ENCODE results near the gene SORD.
"Not testable (repeated sequence)": the region's sequence is repeated elsewhere in the genome, so short reads cannot be mapped to it uniquely, and the experiment has no call there.

SORD gene

DNA sequence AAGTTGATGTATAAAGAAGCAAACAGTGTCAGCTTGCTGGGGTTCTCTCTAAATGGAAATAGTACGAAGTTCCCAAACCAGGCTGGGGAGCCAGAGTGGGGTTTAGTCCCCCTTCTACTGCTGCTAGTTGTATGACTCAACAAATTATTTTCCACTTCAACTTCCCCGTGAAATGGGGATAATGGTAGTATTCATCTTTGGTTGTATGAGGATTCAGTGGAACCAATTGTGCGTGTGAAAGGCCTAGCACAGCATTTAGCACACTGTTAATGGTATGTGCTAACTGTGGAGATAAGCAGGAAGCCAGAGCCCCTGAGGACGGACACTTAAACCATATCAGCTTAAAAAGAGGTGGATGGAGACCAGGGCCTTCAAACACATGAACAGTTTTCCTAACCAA is 4.2 kb downstream of the SORD start:
- peaks cover 6% of the 10 kb centered on the region for H3K4me1 ChIP-seq (ENCODE audit: control insufficient read depth, insufficient read depth, low read length)
- H3K36me3 ChIP-seq (ENCODE audit: control insufficient read depth, insufficient read depth, low read length) = peaks cover 2% of the 10 kb centered on the region
- H3K9ac ChIP-seq (ENCODE audit: low read depth, low read length) = no peak overlapping the region
- H3K4me3 ChIP-seq (ENCODE audit: low read depth, low read length) = no peak overlapping the region
- H3K9me3 ChIP-seq (ENCODE audit: control insufficient read depth, insufficient read depth, low read length) = peaks cover 3% of the 10 kb centered on the region
- H3K27me3 ChIP-seq (ENCODE audit: control insufficient read depth, insufficient read depth, low read length) = no peaks in the 10 kb centered on the region

DNA sequence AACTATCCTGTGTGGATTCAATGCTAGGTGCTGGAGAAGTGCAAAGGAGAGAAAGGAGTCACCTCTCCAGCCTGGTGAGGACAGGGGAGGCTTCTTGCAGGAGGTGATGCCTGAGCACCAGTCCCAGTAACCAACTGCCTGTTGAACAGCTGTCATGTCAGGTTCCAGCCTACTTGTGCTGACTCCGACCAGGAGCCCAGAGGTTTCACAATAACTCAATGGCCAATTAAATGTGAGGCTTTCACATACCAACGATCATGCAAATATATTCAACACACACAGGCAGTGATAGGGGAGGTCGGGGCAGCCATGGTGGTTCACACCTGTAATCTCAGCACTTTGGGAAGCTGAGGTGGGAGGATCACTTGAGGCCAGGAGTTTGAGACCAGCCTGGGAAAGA is 7.7 kb downstream of the SORD start:
- H3K27me3 ChIP-seq (ENCODE audit: control insufficient read depth, insufficient read depth, low read length) = no peaks in the 10 kb centered on the region

DNA sequence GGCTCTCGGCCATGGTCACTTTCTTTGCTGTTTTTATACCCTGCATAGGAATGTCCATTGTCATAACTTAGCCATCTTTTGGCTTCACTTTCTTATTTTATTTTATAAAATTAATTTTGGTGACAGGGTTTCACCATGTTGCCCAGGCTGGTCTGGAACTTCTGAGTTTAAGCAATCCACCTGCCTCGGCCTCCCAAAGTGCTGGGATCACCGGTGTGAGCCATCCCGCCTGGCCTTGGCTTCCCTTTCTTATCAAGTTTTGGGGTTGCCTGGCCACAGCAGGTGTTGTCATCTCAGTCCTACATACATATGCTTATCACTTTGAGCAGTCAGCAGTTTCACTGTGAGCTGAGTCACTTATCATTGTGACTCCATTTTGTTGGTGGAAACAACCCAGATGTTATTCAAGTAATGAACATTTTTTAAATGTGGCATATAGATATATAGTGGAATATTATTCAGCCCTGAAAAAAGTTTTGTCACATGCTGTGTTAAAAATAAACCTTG is 8.6 kb downstream of the SORD start:
- not testable (repeated sequence) for H3K27me3 ChIP-seq (ENCODE audit: control insufficient read depth, insufficient read depth, low read length); H3K4me3 ChIP-seq (ENCODE audit: low read depth, low read length); H3K9ac ChIP-seq (ENCODE audit: low read depth, low read length); H3K36me3 ChIP-seq (ENCODE audit: control insufficient read depth, insufficient read depth, low read length); H3K4me1 ChIP-seq (ENCODE audit: control insufficient read depth, insufficient read depth, low read length); H3K9me3 ChIP-seq (ENCODE audit: control insufficient read depth, insufficient read depth, low read length)

More for the DNA sequence above, 7.7 kb downstream of the SORD start:
- H3K4me1 ChIP-seq (ENCODE audit: control insufficient read depth, insufficient read depth, low read length) = no peaks in the 10 kb centered on the region
- H3K36me3 ChIP-seq (ENCODE audit: control insufficient read depth, insufficient read depth, low read length) = peaks cover 2% of the 10 kb centered on the region
- no peak overlapping the region for H3K9ac ChIP-seq (ENCODE audit: low read depth, low read length)
- H3K4me3 ChIP-seq (ENCODE audit: low read depth, low read length) = no peak overlapping the region
- peaks cover 3% of the 10 kb centered on the region for H3K9me3 ChIP-seq (ENCODE audit: control insufficient read depth, insufficient read depth, low read length)

DNA sequence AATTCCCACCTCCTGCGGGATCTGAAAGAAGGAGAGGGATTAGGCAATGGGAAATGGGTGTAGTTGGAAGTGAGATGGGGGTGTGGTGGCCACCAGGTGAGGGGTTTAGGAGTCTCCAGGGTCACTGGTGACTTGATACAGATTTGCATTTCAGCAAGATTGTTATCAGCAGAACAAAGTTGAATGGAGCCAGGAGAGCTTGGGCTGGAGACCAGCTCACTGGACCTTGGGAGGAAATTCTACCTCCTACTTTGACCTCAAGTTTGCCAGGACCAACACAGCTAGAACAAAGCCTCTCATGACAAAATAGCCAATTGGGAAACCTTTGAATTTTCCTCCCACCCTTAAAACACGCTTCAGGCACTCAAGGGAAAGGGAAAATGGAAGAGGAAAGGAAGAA is 9.5 kb downstream of the SORD start:
- H3K4me3 ChIP-seq (ENCODE audit: low read depth, low read length); H3K4me1 ChIP-seq (ENCODE audit: control insufficient read depth, insufficient read depth, low read length); H3K9me3 ChIP-seq (ENCODE audit: control insufficient read depth, insufficient read depth, low read length); H3K36me3 ChIP-seq (ENCODE audit: control insufficient read depth, insufficient read depth, low read length); H3K27me3 ChIP-seq (ENCODE audit: control insufficient read depth, insufficient read depth, low read length); H3K9ac ChIP-seq (ENCODE audit: low read depth, low read length): not testable (repeated sequence)

DNA sequence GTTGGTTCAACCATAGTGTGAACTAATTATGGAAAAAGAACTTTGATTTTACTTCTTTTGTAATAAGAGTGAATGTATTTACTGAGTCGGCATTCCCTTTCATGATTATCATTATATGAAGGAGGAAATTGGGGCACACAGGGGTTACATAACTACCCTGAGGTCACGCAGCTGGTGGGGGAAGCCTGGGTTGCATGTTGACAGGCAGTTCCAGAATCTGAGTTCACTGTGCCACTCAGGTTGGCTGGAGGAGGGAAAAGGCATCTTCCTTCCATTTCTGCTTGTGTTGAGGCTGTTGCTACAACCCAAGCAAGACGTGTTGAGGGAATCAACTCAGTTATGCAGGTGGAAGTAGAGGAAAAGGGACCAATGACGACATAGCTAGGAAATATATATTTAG is 11.1 kb downstream of the SORD start:
- not testable (repeated sequence) for H3K27me3 ChIP-seq (ENCODE audit: control insufficient read depth, insufficient read depth, low read length); H3K9me3 ChIP-seq (ENCODE audit: control insufficient read depth, insufficient read depth, low read length); H3K4me1 ChIP-seq (ENCODE audit: control insufficient read depth, insufficient read depth, low read length); H3K36me3 ChIP-seq (ENCODE audit: control insufficient read depth, insufficient read depth, low read length); H3K4me3 ChIP-seq (ENCODE audit: low read depth, low read length); H3K9ac ChIP-seq (ENCODE audit: low read depth, low read length)

DNA sequence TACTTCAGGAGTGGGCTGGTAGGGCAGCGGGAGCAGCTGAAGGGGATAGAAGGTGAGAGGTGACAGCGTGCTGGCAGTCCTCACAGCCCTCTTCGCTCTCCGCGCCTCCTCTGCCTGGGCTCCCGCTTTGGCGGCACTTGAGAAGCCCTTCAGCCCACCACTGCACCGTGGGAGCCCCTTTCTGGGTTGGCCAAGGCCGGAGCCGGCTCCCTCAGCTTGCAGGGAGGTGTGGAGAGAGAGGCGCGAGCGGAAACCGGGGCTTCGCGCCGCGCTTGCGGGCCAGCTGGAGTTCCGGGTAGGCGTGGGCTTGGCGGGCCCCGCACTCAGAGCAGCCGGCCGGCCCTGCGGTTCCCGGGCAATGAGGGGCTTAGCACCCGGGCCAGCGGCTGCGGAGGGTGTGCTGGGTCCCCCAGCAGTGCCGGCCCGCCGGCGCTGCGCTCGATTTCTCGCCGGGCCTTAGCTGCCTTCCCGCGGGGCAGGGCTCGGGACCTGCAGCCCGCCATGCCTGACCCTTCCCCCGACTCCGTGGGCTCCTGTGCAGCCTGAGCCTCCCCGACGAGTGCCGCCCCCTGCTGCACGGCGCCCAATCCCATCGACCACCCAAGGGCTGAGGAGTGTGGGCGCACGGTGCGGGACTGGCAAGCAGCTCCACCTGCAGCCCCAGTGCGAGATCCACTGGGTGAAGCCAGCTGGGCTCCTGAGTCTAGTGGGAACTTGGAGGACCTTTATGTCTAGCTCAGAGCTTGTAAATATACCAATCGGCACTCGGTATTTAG is 11.8 kb downstream of the SORD start:
- not testable (repeated sequence) for H3K9ac ChIP-seq (ENCODE audit: low read depth, low read length); H3K9me3 ChIP-seq (ENCODE audit: control insufficient read depth, insufficient read depth, low read length); H3K4me1 ChIP-seq (ENCODE audit: control insufficient read depth, insufficient read depth, low read length); H3K27me3 ChIP-seq (ENCODE audit: control insufficient read depth, insufficient read depth, low read length); H3K4me3 ChIP-seq (ENCODE audit: low read depth, low read length); H3K36me3 ChIP-seq (ENCODE audit: control insufficient read depth, insufficient read depth, low read length)

DNA sequence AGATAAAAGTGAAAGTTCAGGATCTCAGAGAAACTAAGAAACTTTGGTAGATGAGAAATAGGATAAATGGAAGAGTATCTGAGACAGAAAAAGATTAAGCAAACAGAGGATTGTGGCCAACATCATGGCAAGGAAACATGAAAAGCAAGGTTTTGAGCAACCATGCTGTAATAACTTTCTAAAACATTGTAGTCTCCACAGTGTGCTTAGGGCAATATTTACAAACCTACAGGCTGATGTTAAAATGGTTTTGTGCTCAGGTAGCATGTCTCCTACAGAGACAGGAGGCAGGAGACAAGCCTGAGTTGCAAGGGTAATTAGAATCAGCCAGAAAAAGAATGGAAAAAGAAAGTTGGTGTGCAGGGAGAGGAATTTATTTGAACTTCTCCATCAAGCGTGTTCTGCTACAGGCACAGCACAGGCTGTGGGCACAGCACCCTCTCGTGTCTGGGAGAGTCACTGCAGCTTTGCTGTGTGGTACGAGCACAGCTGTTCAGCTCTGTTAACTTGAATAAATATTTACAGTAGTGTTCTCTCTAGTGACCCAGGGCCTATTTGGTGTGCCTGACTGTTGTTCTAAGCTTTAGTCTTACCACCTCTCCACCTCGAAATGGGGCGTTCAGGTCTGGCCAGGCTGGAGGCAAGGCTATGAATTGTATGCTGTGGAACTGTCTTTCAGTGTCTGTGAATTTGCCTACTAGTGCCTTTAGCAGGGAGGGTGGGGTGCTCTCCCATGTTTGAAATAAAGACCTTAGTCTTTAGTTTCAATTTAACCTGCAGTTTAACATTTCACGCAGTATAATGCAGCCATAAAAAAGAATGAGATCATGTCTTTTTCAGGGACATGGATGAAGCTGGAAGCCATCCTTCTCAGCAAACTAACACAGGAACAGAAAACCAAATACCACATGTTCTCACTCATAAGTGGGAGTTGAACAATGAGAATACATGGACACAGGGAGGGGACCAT is 14.1 kb downstream of the SORD start:
- H3K9me3 ChIP-seq (ENCODE audit: control insufficient read depth, insufficient read depth, low read length); H3K4me1 ChIP-seq (ENCODE audit: control insufficient read depth, insufficient read depth, low read length); H3K27me3 ChIP-seq (ENCODE audit: control insufficient read depth, insufficient read depth, low read length); H3K36me3 ChIP-seq (ENCODE audit: control insufficient read depth, insufficient read depth, low read length); H3K9ac ChIP-seq (ENCODE audit: low read depth, low read length); H3K4me3 ChIP-seq (ENCODE audit: low read depth, low read length): not testable (repeated sequence)

DNA sequence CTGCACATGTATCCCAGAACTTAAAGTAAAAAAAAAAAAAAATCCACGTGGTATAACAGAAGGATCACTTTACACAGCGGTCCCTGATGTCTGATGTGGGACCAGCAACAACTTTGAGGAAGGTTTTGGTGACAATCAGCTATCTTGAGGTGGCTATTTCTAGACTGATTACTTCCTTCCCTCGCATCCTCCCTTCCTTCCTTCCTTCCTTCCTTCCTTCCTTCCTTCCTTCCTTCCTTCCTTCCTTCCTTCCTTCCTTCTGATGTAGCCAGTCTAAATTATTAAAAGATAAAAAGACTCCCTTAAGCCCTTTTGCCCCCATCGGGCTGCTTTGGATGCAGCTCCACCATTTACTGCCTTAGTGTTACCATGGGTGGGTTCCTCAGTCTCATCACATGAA is 14.9 kb downstream of the SORD start:
- no peaks in the 10 kb centered on the region for H3K36me3 ChIP-seq (ENCODE audit: control insufficient read depth, insufficient read depth, low read length)
- no peak overlapping the region for H3K9ac ChIP-seq (ENCODE audit: low read depth, low read length)
- H3K4me3 ChIP-seq (ENCODE audit: low read depth, low read length) = no peak overlapping the region
- H3K9me3 ChIP-seq (ENCODE audit: control insufficient read depth, insufficient read depth, low read length) = no peaks in the 10 kb centered on the region
- no peaks in the 10 kb centered on the region for H3K4me1 ChIP-seq (ENCODE audit: control insufficient read depth, insufficient read depth, low read length)
- H3K27me3 ChIP-seq (ENCODE audit: control insufficient read depth, insufficient read depth, low read length) = no peaks in the 10 kb centered on the region

DNA sequence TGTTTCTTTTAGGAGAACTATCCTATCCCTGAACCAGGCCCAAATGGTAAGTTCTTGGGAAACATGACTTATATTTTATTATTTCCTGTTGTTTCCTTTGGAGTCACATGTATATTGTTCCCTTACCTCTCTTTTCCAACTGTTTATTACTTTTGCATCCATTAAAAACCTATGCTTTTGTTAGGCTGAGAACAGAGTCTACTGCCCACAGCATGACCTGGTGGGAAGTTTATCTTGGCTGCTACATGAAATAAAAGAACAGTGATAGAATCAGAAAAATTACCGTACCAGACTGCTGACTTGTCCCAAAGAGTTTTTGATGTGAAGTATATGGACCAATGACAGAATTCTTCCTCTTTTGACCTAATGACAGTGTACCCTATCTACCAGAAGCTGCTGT is 17.4 kb downstream of the SORD start:
- not testable (repeated sequence) for H3K4me3 ChIP-seq (ENCODE audit: low read depth, low read length); H3K27me3 ChIP-seq (ENCODE audit: control insufficient read depth, insufficient read depth, low read length); H3K36me3 ChIP-seq (ENCODE audit: control insufficient read depth, insufficient read depth, low read length); H3K4me1 ChIP-seq (ENCODE audit: control insufficient read depth, insufficient read depth, low read length); H3K9ac ChIP-seq (ENCODE audit: low read depth, low read length); H3K9me3 ChIP-seq (ENCODE audit: control insufficient read depth, insufficient read depth, low read length)

DNA sequence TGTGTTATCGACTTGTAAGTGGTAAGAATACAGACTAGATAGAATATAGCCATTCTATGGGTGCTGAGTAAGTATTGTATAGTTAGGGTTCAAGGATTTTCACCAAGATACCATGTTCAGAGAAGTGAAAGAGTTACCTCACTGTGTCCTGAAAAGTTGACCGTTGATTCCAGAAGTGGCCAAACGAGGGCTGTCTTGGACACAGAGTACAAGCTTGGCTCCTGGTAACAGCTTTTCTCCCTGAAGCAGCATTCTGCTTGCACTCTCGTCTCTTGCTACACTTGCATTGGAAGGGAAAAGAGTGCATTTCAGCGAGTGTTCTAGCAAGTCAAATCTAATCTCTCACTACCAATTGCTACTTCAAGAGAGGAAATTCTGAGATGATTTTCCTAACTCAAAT is 18.5 kb downstream of the SORD start:
- not testable (repeated sequence) for H3K27me3 ChIP-seq (ENCODE audit: control insufficient read depth, insufficient read depth, low read length); H3K9me3 ChIP-seq (ENCODE audit: control insufficient read depth, insufficient read depth, low read length); H3K4me3 ChIP-seq (ENCODE audit: low read depth, low read length); H3K4me1 ChIP-seq (ENCODE audit: control insufficient read depth, insufficient read depth, low read length); H3K36me3 ChIP-seq (ENCODE audit: control insufficient read depth, insufficient read depth, low read length); H3K9ac ChIP-seq (ENCODE audit: low read depth, low read length)

DNA sequence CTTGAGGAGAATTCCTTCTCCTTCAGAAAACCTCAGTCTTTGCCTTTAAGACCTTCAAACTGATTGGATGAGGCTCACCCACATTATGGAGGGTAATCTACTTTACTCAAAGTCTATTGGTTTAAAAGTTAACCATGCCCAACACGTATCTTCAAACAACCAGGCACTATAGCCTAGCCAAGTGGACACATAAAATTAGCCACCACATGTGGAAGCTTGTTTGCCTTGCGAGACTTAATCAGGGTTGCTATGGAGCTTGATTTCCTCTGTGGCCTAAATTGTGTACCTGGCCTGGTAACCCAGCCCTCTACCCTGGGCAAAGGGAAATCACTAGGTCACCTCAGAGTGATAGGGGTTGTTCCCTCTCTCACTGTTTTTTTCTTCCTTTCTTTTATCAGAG is 19.9 kb downstream of the SORD start:
- H3K9ac ChIP-seq (ENCODE audit: low read depth, low read length); H3K9me3 ChIP-seq (ENCODE audit: control insufficient read depth, insufficient read depth, low read length); H3K4me3 ChIP-seq (ENCODE audit: low read depth, low read length); H3K36me3 ChIP-seq (ENCODE audit: control insufficient read depth, insufficient read depth, low read length); H3K4me1 ChIP-seq (ENCODE audit: control insufficient read depth, insufficient read depth, low read length); H3K27me3 ChIP-seq (ENCODE audit: control insufficient read depth, insufficient read depth, low read length): not testable (repeated sequence)

DNA sequence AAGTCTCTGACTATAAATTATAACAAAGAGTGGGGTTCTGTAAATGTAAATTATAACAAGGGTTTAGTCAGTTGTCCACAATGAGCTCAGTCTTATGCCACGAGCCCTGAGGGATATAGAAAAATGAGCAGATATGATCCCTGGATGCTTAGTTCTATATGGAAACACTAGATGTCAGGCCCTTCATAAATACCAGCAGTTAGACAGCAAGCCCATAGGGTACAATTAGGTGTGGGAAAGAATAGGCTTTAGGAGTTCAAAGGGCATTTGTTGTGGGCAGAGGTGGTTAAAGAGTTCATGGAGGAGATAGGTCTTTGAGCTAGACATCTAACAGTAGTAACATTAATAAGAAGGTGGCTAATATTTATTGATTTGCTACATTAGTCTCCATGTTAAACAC is 21.3 kb downstream of the SORD start:
- not testable (repeated sequence) for H3K36me3 ChIP-seq (ENCODE audit: control insufficient read depth, insufficient read depth, low read length); H3K4me3 ChIP-seq (ENCODE audit: low read depth, low read length); H3K9ac ChIP-seq (ENCODE audit: low read depth, low read length); H3K27me3 ChIP-seq (ENCODE audit: control insufficient read depth, insufficient read depth, low read length); H3K9me3 ChIP-seq (ENCODE audit: control insufficient read depth, insufficient read depth, low read length); H3K4me1 ChIP-seq (ENCODE audit: control insufficient read depth, insufficient read depth, low read length)
